Measurements from ENCODE around the gene CCDC170. TPM values are rescaled to one million over a fixed set of nuclear protein-coding genes. Genes with fewer than 3 reads are reported as not detected.

CCDC170 gene
- total and polyA plus RNA-seq, 2 donors (not counting 1 experiment from before 2014, with no cell fraction given): 0.76 to 0.83 TPM

DNA sequence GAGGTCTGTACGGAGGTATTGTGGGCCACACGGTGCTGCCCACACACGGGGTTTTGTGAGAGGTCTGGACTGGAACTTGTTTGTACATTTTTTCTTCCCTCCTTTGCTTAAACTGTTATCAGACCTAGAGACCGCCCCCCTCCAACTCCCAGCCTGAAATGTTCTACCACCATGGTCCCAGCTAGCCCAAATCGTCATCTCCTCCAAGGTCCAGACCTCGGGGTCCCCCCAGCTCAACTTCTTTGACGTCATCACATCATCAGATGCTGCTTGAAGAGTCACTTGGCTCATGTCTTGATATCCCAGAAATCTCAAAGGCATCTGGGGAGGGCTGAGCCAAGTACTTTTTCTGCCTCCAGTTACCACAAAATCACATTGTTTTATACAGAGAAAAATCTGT, 2.8 kb upstream of the CCDC170 start:
- Histone ChIP-seq H2AFZ (ENCODE audit: low read length) (no peak overlapping the region), H3K27ac (ENCODE audit: insufficient read depth, low read length) (no peak overlapping the region)

DNA sequence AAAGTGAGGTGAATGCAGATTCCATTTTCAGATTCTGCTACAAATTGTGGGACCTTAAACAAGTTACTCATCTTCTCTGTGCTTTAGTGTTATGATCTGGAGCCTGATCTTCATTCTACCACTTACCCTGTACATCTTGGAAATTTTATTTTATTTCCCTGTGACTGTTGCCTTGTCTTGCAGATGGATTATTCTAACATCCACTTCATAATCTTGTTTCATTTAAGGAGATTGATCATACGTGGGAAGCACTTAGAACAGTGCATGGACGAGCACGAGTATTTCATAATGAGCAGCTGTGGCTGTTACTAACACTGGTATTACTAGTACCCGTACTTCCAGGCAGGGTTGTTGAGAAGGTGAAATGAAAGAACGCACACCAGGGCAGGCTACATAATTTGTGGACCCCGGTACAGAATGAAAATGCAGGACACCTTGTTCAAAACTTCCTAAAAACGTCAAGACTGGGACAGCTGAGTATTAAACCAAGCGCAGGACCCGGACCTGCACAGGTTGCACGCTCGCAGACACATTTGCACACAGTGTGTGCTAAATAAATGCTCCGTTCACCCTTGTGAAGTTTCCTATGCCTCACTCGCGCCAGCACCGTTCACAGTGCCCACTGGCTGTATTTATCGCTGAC, 535 bp upstream of the CCDC170 start:
- Histone ChIP-seq H3K4me1 (ENCODE audit: control insufficient read depth, extremely low read depth, insufficient read depth, low read length) (peaks cover 2% of the 10 kb centered on the region), H3K36me3 (ENCODE audit: control insufficient read depth, insufficient read depth, low read length) (no peaks in the 10 kb centered on the region), H3K79me2 (ENCODE audit: control insufficient read depth, insufficient read depth, low read length) (no peaks in the 10 kb centered on the region), H2AFZ (ENCODE audit: low read length) (peak overlapping the region; percentile 87), H3K9me3 (ENCODE audit: control insufficient read depth, insufficient read depth, low read depth, low read length) (no peaks in the 10 kb centered on the region), H3K27me3 (ENCODE audit: control insufficient read depth, insufficient read depth, low read length) (no peaks in the 10 kb centered on the region), H3K4me3 (replicated peaks in 1 of 4; ENCODE audit: control extremely low read depth in 1 of 4, insufficient read depth in 1 of 4, low read depth in 3 of 4, low read length in 4 of 4) (peak overlapping the region; percentile 56 to 70 (median 60)), H3K27ac (ENCODE audit: insufficient read depth, low read length) (peak overlapping the region; percentile 27), H4K20me1 (ENCODE audit: control insufficient read depth, extremely low read depth, insufficient read depth, low read length) (no peaks in the 10 kb centered on the region), H3K9ac (ENCODE audit: insufficient read depth, low read length) (peak overlapping the region; percentile 62), H3K4me2 (ENCODE audit: extremely low read depth, insufficient read depth, low read length) (peak overlapping the region; percentile 90)
- TF ChIP-seq, protein P1, sequence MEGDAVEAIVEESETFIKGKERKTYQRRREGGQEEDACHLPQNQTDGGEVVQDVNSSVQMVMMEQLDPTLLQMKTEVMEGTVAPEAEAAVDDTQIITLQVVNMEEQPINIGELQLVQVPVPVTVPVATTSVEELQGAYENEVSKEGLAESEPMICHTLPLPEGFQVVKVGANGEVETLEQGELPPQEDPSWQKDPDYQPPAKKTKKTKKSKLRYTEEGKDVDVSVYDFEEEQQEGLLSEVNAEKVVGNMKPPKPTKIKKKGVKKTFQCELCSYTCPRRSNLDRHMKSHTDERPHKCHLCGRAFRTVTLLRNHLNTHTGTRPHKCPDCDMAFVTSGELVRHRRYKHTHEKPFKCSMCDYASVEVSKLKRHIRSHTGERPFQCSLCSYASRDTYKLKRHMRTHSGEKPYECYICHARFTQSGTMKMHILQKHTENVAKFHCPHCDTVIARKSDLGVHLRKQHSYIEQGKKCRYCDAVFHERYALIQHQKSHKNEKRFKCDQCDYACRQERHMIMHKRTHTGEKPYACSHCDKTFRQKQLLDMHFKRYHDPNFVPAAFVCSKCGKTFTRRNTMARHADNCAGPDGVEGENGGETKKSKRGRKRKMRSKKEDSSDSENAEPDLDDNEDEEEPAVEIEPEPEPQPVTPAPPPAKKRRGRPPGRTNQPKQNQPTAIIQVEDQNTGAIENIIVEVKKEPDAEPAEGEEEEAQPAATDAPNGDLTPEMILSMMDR (conservative IDR thresholded peaks at IDR 0.05 in 1 of 2, IDR thresholded peaks at IDR 0.05 in 1 of 2; ENCODE audit: low read depth in 1 of 2, low read length in 2 of 2): no peak
- no peak for TF ChIP-seq EZH2 (IDR thresholded peaks at IDR 0.05; ENCODE audit: low read length, missing control alignments)
- DNase-seq (ENCODE audit: low read depth in 2 of 2): peak in 1 of 2 donors; percentile 17

More for the DNA sequence above, 2.8 kb upstream of the CCDC170 start:
- Histone ChIP-seq H3K9me3 (ENCODE audit: control insufficient read depth, insufficient read depth, low read depth, low read length) (no peaks in the 10 kb centered on the region), H3K9ac (ENCODE audit: insufficient read depth, low read length) (no peak overlapping the region), H3K4me1 (ENCODE audit: control insufficient read depth, extremely low read depth, insufficient read depth, low read length) (peaks cover 2% of the 10 kb centered on the region), H3K79me2 (ENCODE audit: control insufficient read depth, insufficient read depth, low read length) (no peaks in the 10 kb centered on the region), H3K4me2 (ENCODE audit: extremely low read depth, insufficient read depth, low read length) (no peak overlapping the region), H3K27me3 (ENCODE audit: control insufficient read depth, insufficient read depth, low read length) (no peaks in the 10 kb centered on the region), H3K36me3 (ENCODE audit: control insufficient read depth, insufficient read depth, low read length) (no peaks in the 10 kb centered on the region), H4K20me1 (ENCODE audit: control insufficient read depth, extremely low read depth, insufficient read depth, low read length) (no peaks in the 10 kb centered on the region), H3K4me3 (replicated peaks in 1 of 4; ENCODE audit: control extremely low read depth in 1 of 4, insufficient read depth in 1 of 4, low read depth in 3 of 4, low read length in 4 of 4) (no peak overlapping the region)
- TF ChIP-seq, protein P1 (conservative IDR thresholded peaks at IDR 0.05 in 1 of 2, IDR thresholded peaks at IDR 0.05 in 1 of 2; ENCODE audit: low read depth in 1 of 2, low read length in 2 of 2): no peak
- TF ChIP-seq EZH2 (IDR thresholded peaks at IDR 0.05; ENCODE audit: low read length, missing control alignments): no peak
- DNase-seq (ENCODE audit: low read depth in 2 of 2): no peak

DNA sequence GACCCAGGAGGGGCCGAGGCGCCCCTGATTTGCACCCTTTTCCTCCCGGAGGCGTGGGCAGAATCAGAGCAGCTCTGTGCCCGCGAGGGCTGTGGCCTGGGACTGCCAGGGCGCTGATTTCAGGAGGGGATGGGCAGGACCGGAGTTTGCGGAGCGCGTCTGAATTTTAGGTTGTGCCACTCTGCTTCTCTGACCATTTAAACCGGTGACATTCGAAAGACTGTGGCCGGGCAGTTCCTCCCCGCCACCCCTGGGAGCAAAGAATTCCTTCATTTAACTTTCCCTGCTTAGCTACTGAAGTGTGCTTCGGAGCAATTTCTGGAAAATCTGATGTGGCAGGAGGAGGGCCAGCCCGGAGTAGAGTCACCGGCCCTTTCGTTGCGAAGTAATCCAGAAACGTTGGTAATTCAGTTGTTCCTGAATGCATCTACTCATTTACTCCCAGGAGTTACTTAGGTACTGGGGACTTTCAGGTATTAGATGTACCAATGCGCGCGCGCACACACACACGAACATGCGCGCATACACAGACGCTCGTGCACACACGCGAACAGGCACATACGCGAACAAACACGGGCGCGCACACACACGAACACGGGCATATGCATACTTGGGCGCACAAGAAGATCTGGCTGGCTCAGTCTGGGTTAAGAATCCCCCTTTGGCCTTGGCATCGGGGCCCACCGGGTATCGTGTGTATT, 568 bp downstream of the CCDC170 start:
- Histone ChIP-seq H3K4me2 (ENCODE audit: extremely low read depth, insufficient read depth, low read length) (peak overlapping the region; percentile 90), H2AFZ (ENCODE audit: low read length) (peak overlapping the region; percentile 87), H3K4me3 (replicated peaks in 1 of 4; ENCODE audit: control extremely low read depth in 1 of 4, insufficient read depth in 1 of 4, low read depth in 3 of 4, low read length in 4 of 4) (peak overlapping the region; percentile 56 to 70 (median 63)), H4K20me1 (ENCODE audit: control insufficient read depth, extremely low read depth, insufficient read depth, low read length) (no peaks in the 10 kb centered on the region), H3K4me1 (ENCODE audit: control insufficient read depth, extremely low read depth, insufficient read depth, low read length) (peaks cover 2% of the 10 kb centered on the region), H3K9ac (ENCODE audit: insufficient read depth, low read length) (peak overlapping the region; percentile 62), H3K9me3 (ENCODE audit: control insufficient read depth, insufficient read depth, low read depth, low read length) (no peaks in the 10 kb centered on the region), H3K27me3 (ENCODE audit: control insufficient read depth, insufficient read depth, low read length) (no peaks in the 10 kb centered on the region), H3K27ac (ENCODE audit: insufficient read depth, low read length) (peak overlapping the region; percentile 18), H3K79me2 (ENCODE audit: control insufficient read depth, insufficient read depth, low read length) (no peaks in the 10 kb centered on the region), H3K36me3 (ENCODE audit: control insufficient read depth, insufficient read depth, low read length) (no peaks in the 10 kb centered on the region)
- TF ChIP-seq EZH2 (IDR thresholded peaks at IDR 0.05; ENCODE audit: low read length, missing control alignments): no peak
- TF ChIP-seq, protein P1 (conservative IDR thresholded peaks at IDR 0.05 in 1 of 2, IDR thresholded peaks at IDR 0.05 in 1 of 2; ENCODE audit: low read depth in 1 of 2, low read length in 2 of 2): no peak
- DNase-seq (ENCODE audit: low read depth in 2 of 2): peak; percentile 41 to 58
